ENCODE results near the gene PRSS38. TPM values are rescaled to one million over a fixed set of nuclear protein-coding genes. Genes with fewer than 3 reads are reported as not detected.
A peak's percentile ranks its signal among the peaks of the same experiment; 100 is the strongest.

The PRSS38 gene
- total RNA-seq, 4 donors from 2014 or later = not detected

- peak overlapping the region; percentile 83 to 92 (median 88) for H3K27ac ChIP-seq
- intact Hi-C loops (cut with DNase I) = loop anchor here (5.0 to 10.0 kb wide), 2 partner anchors 101 to 123 kb away; no protein-coding TSS in a partner anchor
- no peaks in the 10 kb centered on the region for H3K27me3 ChIP-seq
- H3K36me3 ChIP-seq = no peaks in the 10 kb centered on the region
- 49 to 69% methylated on average over 10 to 15 of the region's 40 CpGs for WGBS, 2 donors
- H3K4me3 ChIP-seq = peak overlapping the region; percentile 23 to 74 (median 51)
- H3K4me1 ChIP-seq = peaks cover 27 to 56% (median 30%) of the 10 kb centered on the region in 3 donors
- no peak for DNase-seq
- H3K9me3 ChIP-seq = no peaks in the 10 kb centered on the region
- TF ChIP-seq POLR2A (IDR thresholded peaks at IDR 0.05) (peak in 1 of 4 donors; percentile 41), CTCF (IDR thresholded peaks at IDR 0.05) (no peak)
Measured at GRCh38 chr1:227887697-227888403, 72.4 kb downstream of the PRSS38 start.

- Histone ChIP-seq H3K27ac (peak overlapping the region; percentile 83 to 92 (median 88)), H3K27me3 (no peaks in the 10 kb centered on the region), H3K4me3 (no peak overlapping the region), H3K36me3 (no peaks in the 10 kb centered on the region), H3K4me1 (peaks cover 27 to 49% (median 30%) of the 10 kb centered on the region in 3 donors), H3K9me3 (no peaks in the 10 kb centered on the region)
- TF ChIP-seq POLR2A (IDR thresholded peaks at IDR 0.05) (no peak), CTCF (IDR thresholded peaks at IDR 0.05) (no peak)
- no peak for DNase-seq
- intact Hi-C loops (cut with DNase I) = loop anchor here (5.0 to 10.0 kb wide), 2 partner anchors 101 to 124 kb away; no protein-coding TSS in a partner anchor
- WGBS, 2 donors = 91% methylated on average over 5 of the region's 8 CpGs; no CpG with 5 or more reads in 1 of the 2 donors
Measured at GRCh38 chr1:227888404-227889046, 73.0 kb downstream of the PRSS38 start.

GRCh38 chr1:227889047-227889862, 73.8 kb downstream of the PRSS38 start:
- no peak overlapping the region for H3K4me3 ChIP-seq
- no peaks in the 10 kb centered on the region for H3K27me3 ChIP-seq
- H3K27ac ChIP-seq = peak overlapping the region in 1 of 4 donors; percentile 2
- intact Hi-C loops (cut with DNase I) = loop anchor here (5.0 to 10.0 kb wide), 2 partner anchors 102 to 124 kb away; no protein-coding TSS in a partner anchor
- 17 to 64% methylated on average over 1 to 5 of the region's 14 CpGs for WGBS, 2 donors
- H3K36me3 ChIP-seq = no peaks in the 10 kb centered on the region
- TF ChIP-seq CTCF (IDR thresholded peaks at IDR 0.05) = no peak
- no peak for TF ChIP-seq POLR2A (IDR thresholded peaks at IDR 0.05)
- peaks cover 27 to 42% (median 30%) of the 10 kb centered on the region in 3 donors for H3K4me1 ChIP-seq
- no peaks in the 10 kb centered on the region for H3K9me3 ChIP-seq
- no peak for DNase-seq

- no peaks in the 10 kb centered on the region for H3K27me3 ChIP-seq
- no peak for DNase-seq
- peak overlapping the region in 1 of 4 donors; percentile 2 for H3K27ac ChIP-seq
- no peaks in the 10 kb centered on the region for H3K36me3 ChIP-seq
- TF ChIP-seq CTCF (IDR thresholded peaks at IDR 0.05) (no peak), POLR2A (IDR thresholded peaks at IDR 0.05) (no peak)
- H3K9me3 ChIP-seq = no peaks in the 10 kb centered on the region
- intact Hi-C loops (cut with DNase I) = loop anchor here (5.0 to 10.0 kb wide), 2 partner anchors 103 to 125 kb away; no protein-coding TSS in a partner anchor
- 81% methylated on average over 3 of the region's 13 CpGs; no CpG with 5 or more reads in 1 of the 2 donors for WGBS, 2 donors
- no peak overlapping the region for H3K4me3 ChIP-seq
- H3K4me1 ChIP-seq = peaks cover 23 to 35% (median 26%) of the 10 kb centered on the region in 3 donors
Measured at GRCh38 chr1:227889863-227890405, 74.5 kb downstream of the PRSS38 start.

Data from esophagus squamous epithelium (tissue), 5 donors.